ENCODE data around the gene AQP6.
A peak's percentile ranks its signal among the peaks of the same experiment; 100 is the strongest.

AQP6 gene

DNA sequence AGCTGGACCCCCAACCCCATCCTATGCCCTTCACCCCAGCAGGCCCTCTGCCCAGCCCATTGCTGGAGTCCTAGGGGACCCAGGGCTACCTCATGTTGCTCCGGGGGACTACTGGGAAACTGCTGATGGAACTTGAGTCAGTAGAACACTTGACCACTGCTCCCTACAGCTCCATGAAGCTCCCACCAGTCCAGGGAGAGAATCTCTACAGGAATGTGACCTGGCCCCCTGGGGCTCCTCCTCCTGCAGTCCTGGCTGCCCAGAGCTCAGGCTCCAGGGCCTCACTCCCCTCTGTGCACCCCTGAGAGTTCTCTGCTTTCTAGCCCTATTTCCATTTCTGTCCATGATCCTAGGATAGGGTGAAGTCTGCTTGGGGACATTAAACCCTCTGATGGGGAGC, 33.0 kb upstream of the AQP6 start:
- no peak overlapping the region for H3K4me3 ChIP-seq (ENCODE audit: low read depth, low read length)
- DNase-seq (ENCODE audit: low read depth), result no peak
- TF ChIP-seq, protein P1, sequence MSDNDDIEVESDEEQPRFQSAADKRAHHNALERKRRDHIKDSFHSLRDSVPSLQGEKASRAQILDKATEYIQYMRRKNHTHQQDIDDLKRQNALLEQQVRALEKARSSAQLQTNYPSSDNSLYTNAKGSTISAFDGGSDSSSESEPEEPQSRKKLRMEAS (IDR thresholded peaks at IDR 0.05; ENCODE audit: low read depth, low read length), result no peak
- TF ChIP-seq POLR2A (IDR thresholded peaks at IDR 0.05; ENCODE audit: extremely low read depth, insufficient read length) (no peak), MYC (IDR thresholded peaks at IDR 0.05; ENCODE audit: low read depth, low read length) (no peak)
- TF ChIP-seq, protein P2, sequence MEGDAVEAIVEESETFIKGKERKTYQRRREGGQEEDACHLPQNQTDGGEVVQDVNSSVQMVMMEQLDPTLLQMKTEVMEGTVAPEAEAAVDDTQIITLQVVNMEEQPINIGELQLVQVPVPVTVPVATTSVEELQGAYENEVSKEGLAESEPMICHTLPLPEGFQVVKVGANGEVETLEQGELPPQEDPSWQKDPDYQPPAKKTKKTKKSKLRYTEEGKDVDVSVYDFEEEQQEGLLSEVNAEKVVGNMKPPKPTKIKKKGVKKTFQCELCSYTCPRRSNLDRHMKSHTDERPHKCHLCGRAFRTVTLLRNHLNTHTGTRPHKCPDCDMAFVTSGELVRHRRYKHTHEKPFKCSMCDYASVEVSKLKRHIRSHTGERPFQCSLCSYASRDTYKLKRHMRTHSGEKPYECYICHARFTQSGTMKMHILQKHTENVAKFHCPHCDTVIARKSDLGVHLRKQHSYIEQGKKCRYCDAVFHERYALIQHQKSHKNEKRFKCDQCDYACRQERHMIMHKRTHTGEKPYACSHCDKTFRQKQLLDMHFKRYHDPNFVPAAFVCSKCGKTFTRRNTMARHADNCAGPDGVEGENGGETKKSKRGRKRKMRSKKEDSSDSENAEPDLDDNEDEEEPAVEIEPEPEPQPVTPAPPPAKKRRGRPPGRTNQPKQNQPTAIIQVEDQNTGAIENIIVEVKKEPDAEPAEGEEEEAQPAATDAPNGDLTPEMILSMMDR (IDR thresholded peaks at IDR 0.05; ENCODE audit: low read depth, low read length), result no peak

DNA sequence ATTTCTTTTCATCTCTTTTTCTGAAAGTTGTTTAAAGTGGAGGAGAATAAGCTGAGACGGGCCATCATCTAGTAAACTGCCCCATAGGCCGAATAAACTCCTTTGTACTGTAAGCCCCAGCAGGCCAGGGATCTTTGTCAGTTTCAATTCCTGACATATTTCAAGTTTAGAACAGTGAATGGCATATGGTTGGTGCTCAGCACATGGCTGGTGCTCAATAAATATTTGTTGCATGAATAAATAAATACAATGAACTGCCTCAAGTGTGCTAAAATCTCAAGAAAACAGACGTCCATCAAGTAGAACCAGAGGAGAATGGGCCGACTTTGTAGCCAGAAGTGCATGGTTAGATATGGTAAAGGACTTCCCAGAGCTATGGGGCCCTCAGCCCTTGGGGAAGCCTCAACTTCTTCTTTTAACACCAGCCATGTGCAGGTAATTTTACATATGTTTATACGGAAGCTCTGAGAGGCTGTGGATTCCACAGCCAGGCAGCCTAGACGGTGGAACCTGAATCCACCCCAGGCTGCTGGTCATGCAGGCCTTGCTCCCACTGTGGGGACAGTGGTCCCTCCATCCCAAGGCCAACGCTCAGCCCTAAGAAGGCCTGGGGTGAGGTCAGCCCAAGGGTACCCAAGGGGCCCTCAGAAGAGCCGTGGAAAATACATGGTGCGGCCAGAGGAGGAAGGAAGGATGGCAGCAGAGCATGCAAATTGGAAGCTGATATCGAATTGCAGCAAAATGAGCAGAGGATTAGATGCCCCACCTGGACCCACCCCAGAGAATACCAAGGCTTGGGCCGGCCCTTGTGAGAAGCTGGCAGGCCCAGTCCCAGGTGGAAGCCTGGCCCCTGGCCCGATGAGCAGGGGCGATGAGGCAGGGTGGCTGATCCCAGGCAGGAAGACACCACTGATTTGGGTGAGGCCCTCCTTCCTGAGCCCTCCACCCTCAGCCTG, 30.9 kb upstream of the AQP6 start:
- no peak overlapping the region for H3K4me3 ChIP-seq (ENCODE audit: low read depth, low read length)
- DNase-seq (ENCODE audit: low read depth), result no peak
- TF ChIP-seq POLR2A (IDR thresholded peaks at IDR 0.05; ENCODE audit: extremely low read depth, insufficient read length) (no peak), MYC (IDR thresholded peaks at IDR 0.05; ENCODE audit: low read depth, low read length) (no peak)
- TF ChIP-seq, protein P1 (IDR thresholded peaks at IDR 0.05; ENCODE audit: low read depth, low read length), result no peak
- TF ChIP-seq, protein P2 (IDR thresholded peaks at IDR 0.05; ENCODE audit: low read depth, low read length), result no peak

DNA sequence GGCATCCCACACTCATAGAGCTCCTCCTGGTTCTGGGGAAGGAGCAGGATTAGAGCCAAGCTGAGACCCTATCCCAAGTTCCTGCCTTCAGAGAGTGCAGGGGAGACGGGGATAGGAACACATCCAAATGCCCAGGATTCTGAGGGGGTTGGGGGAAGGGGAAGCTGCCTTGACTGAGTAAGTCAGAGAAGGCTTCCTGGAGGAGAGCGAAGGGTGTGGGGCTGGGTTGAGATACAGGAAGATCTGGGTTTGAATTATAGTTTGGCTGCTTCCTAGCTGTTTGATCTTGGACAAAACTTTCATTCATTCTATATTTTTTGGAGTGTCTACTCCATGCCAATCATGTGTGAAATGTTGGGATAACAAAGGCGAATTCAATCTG, 30.2 kb upstream of the AQP6 start:
- TF ChIP-seq, protein P1 (IDR thresholded peaks at IDR 0.05; ENCODE audit: low read depth, low read length), result no peak
- no peak for TF ChIP-seq POLR2A (IDR thresholded peaks at IDR 0.05; ENCODE audit: extremely low read depth, insufficient read length)
- TF ChIP-seq, protein P2 (IDR thresholded peaks at IDR 0.05; ENCODE audit: low read depth, low read length), result no peak
- TF ChIP-seq MYC (IDR thresholded peaks at IDR 0.05; ENCODE audit: low read depth, low read length), result no peak
- DNase-seq (ENCODE audit: low read depth), result no peak
- H3K4me3 ChIP-seq (ENCODE audit: low read depth, low read length), result no peak overlapping the region

DNA sequence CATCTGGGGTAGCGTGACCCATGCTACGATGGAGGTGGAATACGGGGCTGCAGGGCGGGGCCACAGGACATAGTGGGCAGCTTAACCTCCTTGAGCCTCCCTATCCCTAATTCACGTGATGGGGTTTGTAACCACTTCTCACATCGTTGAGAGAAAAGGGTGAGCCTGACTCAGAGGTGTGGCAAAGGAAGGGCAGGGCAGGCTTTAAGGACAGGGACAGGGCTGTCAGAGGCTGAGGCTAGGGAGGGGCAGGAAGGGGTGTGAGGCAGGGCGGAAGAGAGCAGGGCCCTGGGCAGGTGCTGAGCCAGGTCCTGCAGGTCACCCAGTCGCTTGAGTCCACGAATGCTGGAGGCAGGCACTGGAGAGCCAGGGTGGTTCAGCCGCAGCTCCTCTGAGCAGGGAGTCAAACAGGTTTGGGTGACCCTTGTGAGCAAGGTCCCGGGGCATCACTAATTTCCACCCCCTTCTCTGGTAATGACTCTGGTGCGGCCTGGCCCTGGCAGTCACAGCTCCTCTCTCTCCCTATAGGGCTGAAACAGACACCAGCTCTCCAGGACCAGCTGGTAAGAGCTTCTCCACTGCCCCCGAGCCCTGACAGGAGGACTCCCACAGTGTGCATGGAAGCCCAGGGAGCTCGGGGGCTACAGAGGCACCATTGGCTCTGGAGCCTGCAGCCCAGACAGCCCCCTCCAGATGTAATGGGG, 29.7 kb upstream of the AQP6 start:
- no peak for TF ChIP-seq POLR2A (IDR thresholded peaks at IDR 0.05; ENCODE audit: extremely low read depth, insufficient read length)
- TF ChIP-seq, protein P1 (IDR thresholded peaks at IDR 0.05; ENCODE audit: low read depth, low read length), result no peak
- no peak for DNase-seq (ENCODE audit: low read depth)
- H3K4me3 ChIP-seq (ENCODE audit: low read depth, low read length), result no peak overlapping the region

DNA sequence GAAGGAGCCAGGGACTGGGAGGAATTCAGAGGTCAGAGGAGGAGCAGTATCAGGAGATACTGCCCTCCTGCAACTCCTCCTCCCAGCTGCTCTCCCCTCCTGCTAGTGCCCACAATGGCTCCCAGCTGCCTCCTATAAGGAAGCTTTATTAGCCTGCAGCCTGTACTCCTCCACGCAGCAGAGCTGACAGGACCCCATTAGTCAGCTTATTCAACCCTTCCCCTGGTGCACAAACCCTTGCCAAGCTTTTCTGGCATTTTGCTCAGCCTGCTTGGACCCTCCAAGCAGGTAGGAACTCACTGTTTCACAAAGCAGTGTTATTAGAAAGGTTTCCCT, 29.2 kb upstream of the AQP6 start:
- TF ChIP-seq, protein P1 (IDR thresholded peaks at IDR 0.05; ENCODE audit: low read depth, low read length), result no peak
- TF ChIP-seq, protein P2 (IDR thresholded peaks at IDR 0.05; ENCODE audit: low read depth, low read length), result no peak
- no peak for TF ChIP-seq MYC (IDR thresholded peaks at IDR 0.05; ENCODE audit: low read depth, low read length)
- no peak overlapping the region for H3K4me3 ChIP-seq (ENCODE audit: low read depth, low read length)
- peak; percentile 58 for DNase-seq (ENCODE audit: low read depth)

DNA sequence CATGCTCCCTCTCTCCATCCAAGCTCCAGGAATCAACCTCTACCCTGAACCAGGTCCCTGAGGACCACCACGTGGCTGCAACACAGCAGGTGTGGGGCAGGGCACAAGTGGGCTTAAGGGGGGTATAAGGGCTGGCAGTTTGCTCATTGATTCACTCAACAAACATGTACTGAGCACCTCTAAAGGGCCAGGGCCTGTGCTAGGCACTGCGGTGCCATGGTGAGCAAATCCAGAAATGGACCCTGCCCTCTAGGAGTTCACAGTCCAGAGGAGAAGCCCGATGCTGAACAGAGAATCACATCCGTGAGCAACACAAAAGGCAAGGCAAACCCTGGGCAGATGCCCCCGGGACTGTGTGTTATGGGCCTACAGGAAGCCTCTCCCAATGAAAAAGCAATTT, 28.7 kb upstream of the AQP6 start:
- TF ChIP-seq MYC (IDR thresholded peaks at IDR 0.05; ENCODE audit: low read depth, low read length), result no peak
- TF ChIP-seq, protein P2 (IDR thresholded peaks at IDR 0.05; ENCODE audit: low read depth, low read length), result no peak
- no peak for TF ChIP-seq POLR2A (IDR thresholded peaks at IDR 0.05; ENCODE audit: extremely low read depth, insufficient read length)
- TF ChIP-seq, protein P1 (IDR thresholded peaks at IDR 0.05; ENCODE audit: low read depth, low read length), result no peak
- no peak for DNase-seq (ENCODE audit: low read depth)
- no peak overlapping the region for H3K4me3 ChIP-seq (ENCODE audit: low read depth, low read length)

All from NB4 (cell line).